Epithelial cell of prostate (primary cell): ENCODE data around the gene ART5.
"Not testable (repeated sequence)": the region's sequence is repeated elsewhere in the genome, so short reads cannot be mapped to it uniquely, and the experiment has no call there.

Source experiments
- DNase-seq: peaks from one replicate; pipeline ENCODE4 v3.0.0-alpha.2; 2011; ENCODE audit warnings: low read depth, low spot score
- H3K27ac ChIP-seq: fragments of 450-650 bp; 2 replicates; pipeline ENCODE4 v1.5.1; 2017; ENCODE audit warnings: mild to moderate bottlenecking

ART5 gene

GRCh38 chr11:3659595-3660515 is 18.1 kb upstream of the ART5 start:
- DNase-seq = no peak
- H3K27ac ChIP-seq = no peak overlapping the region

DNA sequence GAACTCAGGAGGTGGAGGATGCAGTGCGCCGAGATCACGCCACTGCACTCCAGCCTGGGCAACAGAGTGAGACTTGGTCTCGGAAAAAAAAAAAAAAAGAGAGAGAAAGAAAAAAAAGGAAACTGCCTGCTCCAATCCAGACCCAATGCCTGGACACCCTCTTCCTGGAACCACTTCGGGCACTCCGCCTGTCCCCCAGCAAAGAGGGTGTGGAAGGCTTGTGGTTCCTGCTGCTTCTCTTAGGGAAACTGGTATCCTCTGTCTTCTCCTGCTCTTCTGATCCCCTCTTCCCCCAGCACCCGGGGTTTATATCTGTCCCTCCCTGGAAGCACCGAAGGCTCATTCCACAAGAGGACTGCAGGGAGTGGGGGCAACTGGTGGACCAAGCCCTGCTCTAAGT is 16.5 kb upstream of the ART5 start:
- DNase-seq = no peak

GRCh38 chr11:3657331-3657730 is 15.5 kb upstream of the ART5 start:
- DNase-seq, H3K27ac ChIP-seq: not testable (repeated sequence)

More for the DNA sequence above, 16.5 kb upstream of the ART5 start:
- no peak overlapping the region for H3K27ac ChIP-seq

GRCh38 chr11:3655547-3655946 is 13.8 kb upstream of the ART5 start:
- no peak overlapping the region for H3K27ac ChIP-seq
- no peak for DNase-seq

DNA sequence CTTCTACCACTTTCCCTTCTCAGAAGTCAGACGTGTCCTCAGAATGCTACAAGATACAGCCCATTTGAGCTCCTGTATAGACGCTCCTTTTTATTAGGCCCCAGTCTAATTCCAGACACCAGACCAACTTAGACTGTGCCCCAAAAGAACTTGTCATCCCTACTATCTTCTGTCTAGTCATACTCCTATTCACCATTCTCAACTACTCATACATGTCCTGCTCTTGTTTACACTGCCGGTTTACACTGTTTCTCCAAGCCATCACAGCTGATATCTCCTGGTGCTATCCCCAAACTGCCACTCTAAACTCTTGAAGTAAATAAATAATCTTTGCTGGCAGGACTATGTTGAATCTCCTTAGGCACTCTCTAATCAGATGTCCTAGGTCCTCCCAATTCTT is 10.7 kb upstream of the ART5 start:
- DNase-seq, H3K27ac ChIP-seq: not testable (repeated sequence)

- H3K27ac ChIP-seq, DNase-seq: not testable (repeated sequence)
Measured at GRCh38 chr11:3649374-3649773, 7.6 kb upstream of the ART5 start.

- DNase-seq, H3K27ac ChIP-seq: not testable (repeated sequence)
Measured at GRCh38 chr11:3648843-3649242, 7.1 kb upstream of the ART5 start.

DNA sequence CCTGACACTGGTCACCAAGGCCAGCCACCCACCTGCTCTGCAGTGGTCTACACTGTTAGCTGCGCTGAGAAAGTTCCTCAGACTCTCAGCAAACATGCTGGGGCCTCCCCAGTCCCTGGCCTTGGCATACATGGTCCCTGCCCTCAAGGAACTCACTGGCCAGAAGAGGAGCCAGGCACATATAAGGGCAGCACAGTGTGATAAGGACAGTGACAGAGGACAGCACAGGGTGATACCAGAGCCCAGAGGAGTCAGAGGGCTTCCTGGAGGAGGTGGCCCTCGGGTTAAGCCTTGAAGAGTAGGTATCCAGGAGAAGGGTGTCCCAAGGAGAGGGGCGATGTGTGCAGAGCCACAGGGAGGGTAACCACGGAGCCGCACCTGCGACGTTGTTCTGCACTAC is 3.8 kb upstream of the ART5 start:
- H3K27ac ChIP-seq = no peak overlapping the region
- no peak for DNase-seq

DNA sequence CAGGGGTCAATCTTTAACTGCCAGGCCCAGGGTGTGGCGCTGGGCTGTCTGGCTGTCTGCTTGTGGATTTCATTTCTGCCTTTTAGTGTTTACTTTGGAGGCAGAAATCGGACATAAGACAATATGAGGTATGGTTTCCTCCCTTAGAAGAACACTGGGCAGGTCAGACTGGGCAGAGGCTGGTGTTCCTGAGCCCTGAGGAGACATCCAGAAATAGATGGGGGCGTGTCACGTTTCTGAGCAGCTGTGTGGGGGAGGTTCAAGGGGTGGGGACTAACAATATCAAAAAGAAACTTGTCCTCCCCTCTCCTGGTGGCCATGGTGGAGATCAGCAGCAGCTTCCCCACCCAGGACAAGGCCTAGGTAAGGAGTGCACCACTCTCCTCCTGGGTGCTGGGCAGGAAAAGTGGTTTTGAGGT is 3.0 kb upstream of the ART5 start, which contains the start of gene ART1:
Gene ART1, plus strand, starts transcription at position 312 of the 419 bp plus-strand sequence. CDS start 14,086 bp downstream, outside the sequence.
- H3K27ac ChIP-seq = no peak within 1 kb of the TSS
- no peak for DNase-seq

DNA sequence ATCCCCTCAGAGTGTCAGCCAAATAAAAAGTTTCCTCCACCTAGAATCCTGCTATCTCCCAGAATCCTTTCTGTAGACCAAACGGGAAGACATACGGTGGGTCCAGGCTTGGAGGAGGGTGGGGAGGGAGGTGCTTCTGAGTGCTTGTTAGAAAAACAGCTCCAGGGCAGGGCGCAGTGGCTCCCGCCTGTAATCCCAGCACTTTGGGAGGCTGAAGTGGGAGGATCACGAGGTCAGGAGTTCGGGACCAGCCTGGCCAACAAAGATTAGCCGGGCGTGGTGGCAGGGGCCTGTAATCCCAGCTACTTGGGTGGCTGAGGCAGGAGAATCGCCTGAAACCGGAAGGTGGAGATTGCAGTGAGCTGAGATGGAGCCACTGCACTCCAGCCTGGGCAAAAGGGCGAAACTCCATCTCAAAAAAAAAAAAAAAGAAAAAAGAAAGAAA is 1.3 kb upstream of the ART5 start:
- not testable (repeated sequence) for DNase-seq, H3K27ac ChIP-seq

- no peak for DNase-seq
- H3K27ac ChIP-seq = no peak overlapping the region
Measured at GRCh38 chr11:3642071-3642951, 519 bp upstream of the ART5 start.

DNA sequence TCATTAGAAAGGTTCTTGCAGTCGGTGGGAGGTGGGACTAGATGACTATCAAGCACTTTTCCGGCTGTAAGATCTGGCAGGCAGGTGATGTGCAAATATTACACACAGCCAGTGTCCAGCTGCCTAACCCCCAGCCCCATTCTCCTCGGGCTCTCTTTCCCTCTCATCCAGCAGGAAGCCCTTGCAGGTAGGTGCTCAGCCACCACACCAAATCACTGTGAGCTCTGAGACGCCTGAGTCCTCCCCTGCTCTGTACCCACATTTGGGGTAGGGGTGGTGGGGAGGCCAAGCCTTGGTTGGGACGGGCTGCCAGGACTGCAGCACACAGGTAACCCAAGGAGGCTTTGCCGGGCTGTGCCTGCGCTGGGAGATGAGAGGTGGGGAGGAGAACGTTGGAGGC is 601 bp downstream of the ART5 start:
- H3K27ac ChIP-seq = no peak overlapping the region
- DNase-seq = no peak

GRCh38 chr11:3639841-3640240 is 2.0 kb downstream of the ART5 start:
- no peak for DNase-seq
- H3K27ac ChIP-seq = no peak overlapping the region

DNA sequence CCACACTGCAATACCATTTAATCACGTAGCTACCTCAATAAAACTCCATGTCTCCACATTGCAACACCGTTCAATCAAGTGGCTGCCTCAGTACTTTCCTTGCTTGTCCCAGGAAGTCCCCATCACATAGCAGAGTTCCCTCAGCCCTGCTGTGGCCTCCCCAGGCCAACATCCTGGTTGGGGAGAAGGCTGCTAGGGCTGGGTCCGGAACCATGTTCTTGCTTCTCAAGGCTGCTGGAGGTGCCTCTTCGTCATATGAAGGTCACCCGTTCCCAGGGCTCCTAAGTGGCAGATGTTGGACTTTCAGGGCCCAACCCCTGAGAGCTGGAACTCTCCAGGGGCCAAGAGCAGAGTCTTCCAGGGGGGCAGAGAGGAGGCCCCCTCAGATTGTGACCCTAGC is 3.3 kb downstream of the ART5 start:
- DNase-seq = no peak
- H3K27ac ChIP-seq = no peak overlapping the region

DNA sequence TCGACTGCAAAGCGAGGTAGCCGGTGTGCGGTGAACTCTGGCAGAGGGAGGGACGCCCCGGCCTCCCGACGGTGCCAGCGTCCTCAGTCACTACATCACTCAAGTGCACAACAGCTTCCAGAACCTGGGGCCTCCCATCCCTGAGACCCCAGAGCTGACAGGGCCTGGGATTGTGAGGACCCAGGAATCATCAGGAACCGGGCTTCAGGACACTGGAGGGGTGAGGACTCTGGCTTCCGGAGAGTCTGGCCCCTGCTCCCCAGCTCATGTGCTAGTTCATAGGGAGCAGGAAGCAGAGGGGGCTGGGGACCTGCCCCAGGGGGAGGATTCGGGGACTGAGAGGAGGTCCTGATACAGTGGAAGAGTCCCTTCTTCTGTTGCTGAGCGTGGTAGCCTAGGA is 4.6 kb downstream of the ART5 start:
- no peak overlapping the region for H3K27ac ChIP-seq
- DNase-seq = no peak

DNA sequence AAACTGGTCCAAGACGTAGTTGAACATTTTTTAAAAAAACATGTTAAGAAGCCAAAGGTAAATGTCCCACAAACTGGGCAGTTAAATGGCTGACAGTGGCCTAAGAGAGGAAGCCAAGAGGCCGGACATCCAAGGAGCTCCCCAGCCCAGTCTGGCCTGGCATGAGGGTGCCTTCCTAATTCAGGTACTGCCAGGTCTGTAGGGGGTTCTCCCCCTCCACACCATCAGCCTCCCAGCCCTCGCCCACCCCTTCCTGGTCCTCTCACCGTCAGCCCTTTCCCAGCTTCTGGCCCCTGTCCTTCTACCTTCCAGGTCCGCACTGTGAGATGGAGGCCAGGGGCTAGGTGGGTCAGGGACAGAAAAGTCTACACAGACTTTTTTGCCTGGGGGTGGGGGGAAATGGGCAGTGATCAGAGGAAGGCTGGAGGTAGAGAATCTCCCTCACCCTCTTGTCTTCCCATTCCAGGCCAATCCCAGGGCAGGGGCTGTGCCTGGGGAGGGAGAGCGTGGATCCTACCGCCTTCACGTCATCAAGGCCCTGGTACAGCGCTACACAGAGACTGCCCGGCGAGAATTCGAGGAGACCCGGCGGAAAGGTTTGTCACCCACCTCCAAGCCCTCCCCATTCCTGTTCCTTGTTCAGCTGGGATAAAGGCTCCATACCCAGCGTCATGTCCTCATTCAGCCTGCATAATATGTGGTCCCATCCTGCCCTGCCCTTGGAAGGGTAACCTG is 6.0 kb downstream of the ART5 start:
- no peak for DNase-seq

GRCh38 chr11:3632070-3632660 is 9.6 kb downstream of the ART5 start:
- no peak for DNase-seq

More for the DNA sequence above, 6.0 kb downstream of the ART5 start:
- H3K27ac ChIP-seq = no peak overlapping the region

DNA sequence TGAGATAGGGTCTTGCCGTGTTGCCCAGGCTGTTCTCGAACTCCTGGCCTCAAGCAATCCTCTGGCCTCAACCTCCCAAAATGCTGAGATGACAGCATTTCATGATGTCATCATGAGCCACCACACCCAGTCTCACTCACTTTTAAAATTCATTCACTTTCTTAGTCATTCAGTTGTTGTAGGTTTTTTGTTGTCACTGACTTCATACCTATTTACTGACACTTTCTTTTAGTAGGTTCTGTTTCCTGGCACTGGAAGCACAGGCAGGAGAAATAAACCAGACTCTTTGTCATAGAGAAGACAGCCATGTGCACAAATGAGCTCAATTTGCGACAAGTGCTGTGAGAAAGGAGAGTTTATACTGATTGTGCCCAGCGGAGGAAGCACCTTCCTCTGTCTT is 10.5 kb downstream of the ART5 start:
- peak; percentile 5 for DNase-seq
- H3K27ac ChIP-seq = no peak overlapping the region

More at GRCh38 chr11:3632070-3632660, 9.6 kb downstream of the ART5 start:
- H3K27ac ChIP-seq = no peak overlapping the region

GRCh38 chr11:3627291-3627690 is 14.5 kb downstream of the ART5 start:
- no peak for DNase-seq
- H3K27ac ChIP-seq = no peak overlapping the region
